IPS-20b (cell line): ENCODE measurements around the gene ZEB2.

ENCODE experiments used
- H3K27ac ChIP-seq: one replicate; pipeline ENCODE4 v1.5.1; 2013; ENCODE audit warnings: low read length
- H3K27me3 ChIP-seq: 2 replicates; pipeline ENCODE4 v1.6.1; 2013; ENCODE audit warnings: mild to moderate bottlenecking, low read length, inconsistent platforms; ENCODE audit not compliant: insufficient read depth
- H3K36me3 ChIP-seq: 2 replicates; pipeline ENCODE4 v1.6.1; 2013; ENCODE audit warnings: low read depth, mild to moderate bottlenecking, inconsistent platforms, low read length, moderate library complexity; ENCODE audit not compliant: insufficient read depth
- H3K4me1 ChIP-seq: 2 replicates; pipeline ENCODE4 v1.6.1; 2013; ENCODE audit warnings: mild to moderate bottlenecking, control low read depth, inconsistent platforms, low read length, moderate library complexity; ENCODE audit not compliant: insufficient read depth
- H3K4me3 ChIP-seq: 2 replicates; pipeline ENCODE4 v1.5.1; 2013; ENCODE audit warnings: mild to moderate bottlenecking, low read length, inconsistent platforms
- H3K9ac ChIP-seq: 2 replicates; pipeline ENCODE4 v1.6.1; 2013; ENCODE audit warnings: low read depth, mild to moderate bottlenecking, inconsistent platforms, low read length, moderate library complexity
- H3K9me3 ChIP-seq: 2 replicates; pipeline ENCODE4 v1.6.1; 2013; ENCODE audit warnings: mild to moderate bottlenecking, low read depth, low read length, inconsistent platforms; ENCODE audit not compliant: insufficient read depth

ZEB2 gene

GRCh38 chr2:144484201-144484948 lies 35.5 kb downstream of the ZEB2 start:
- H3K9me3 ChIP-seq: no peaks in the 10 kb centered on the region
- H3K27ac ChIP-seq: no peak overlapping the region
- H3K36me3 ChIP-seq: no peaks in the 10 kb centered on the region

GRCh38 chr2:144481666-144482065 lies 38.3 kb downstream of the ZEB2 start:
- Histone ChIP-seq H3K9ac (no peak overlapping the region), H3K9me3 (no peaks in the 10 kb centered on the region), H3K27ac (no peak overlapping the region), H3K27me3 (no peaks in the 10 kb centered on the region), H3K4me1 (peaks cover 39% of the 10 kb centered on the region), H3K36me3 (no peaks in the 10 kb centered on the region), H3K4me3 (no peak overlapping the region)

More at GRCh38 chr2:144484201-144484948, 35.5 kb downstream of the ZEB2 start:
- peaks cover 17% of the 10 kb centered on the region; the same call in 1 of the 2 replicates for H3K4me1 ChIP-seq
- H3K4me3 ChIP-seq: no peak overlapping the region
- no peaks in the 10 kb centered on the region for H3K27me3 ChIP-seq
- H3K9ac ChIP-seq: no peak overlapping the region

GRCh38 chr2:144481109-144481508 lies 38.8 kb downstream of the ZEB2 start:
- no peaks in the 10 kb centered on the region for H3K36me3 ChIP-seq
- H3K9me3 ChIP-seq: no peaks in the 10 kb centered on the region
- no peak overlapping the region for H3K9ac ChIP-seq
- no peaks in the 10 kb centered on the region for H3K27me3 ChIP-seq
- H3K4me3 ChIP-seq: no peak overlapping the region
- no peak overlapping the region for H3K27ac ChIP-seq
- H3K4me1 ChIP-seq: peaks cover 44% of the 10 kb centered on the region

GRCh38 chr2:144480285-144480684 lies 39.6 kb downstream of the ZEB2 start:
- Histone ChIP-seq H3K9me3 (no peaks in the 10 kb centered on the region), H3K4me3 (no peak overlapping the region; the same call in 1 of the 2 replicates), H3K36me3 (no peaks in the 10 kb centered on the region), H3K27ac (no peak overlapping the region), H3K27me3 (no peaks in the 10 kb centered on the region), H3K4me1 (peaks cover 48% of the 10 kb centered on the region), H3K9ac (no peak overlapping the region)

GRCh38 chr2:144479659-144480058 lies 40.3 kb downstream of the ZEB2 start:
- Histone ChIP-seq H3K27me3 (no peaks in the 10 kb centered on the region), H3K9ac (peak overlapping the region; percentile 52; the same call in 1 of the 2 replicates), H3K4me3 (peak overlapping the region; percentile 6; the same call in 1 of the 2 replicates), H3K27ac (no peak overlapping the region), H3K4me1 (peaks cover 48% of the 10 kb centered on the region), H3K9me3 (no peaks in the 10 kb centered on the region), H3K36me3 (no peaks in the 10 kb centered on the region)

GRCh38 chr2:144479138-144479537 lies 40.8 kb downstream of the ZEB2 start:
- Histone ChIP-seq H3K4me3 (no peak overlapping the region), H3K4me1 (peaks cover 51% of the 10 kb centered on the region), H3K36me3 (no peaks in the 10 kb centered on the region), H3K27ac (no peak overlapping the region), H3K27me3 (no peaks in the 10 kb centered on the region), H3K9ac (peak overlapping the region; percentile 52; the same call in 1 of the 2 replicates), H3K9me3 (no peaks in the 10 kb centered on the region)

- peaks cover 53% of the 10 kb centered on the region for H3K4me1 ChIP-seq
- H3K9me3 ChIP-seq: no peaks in the 10 kb centered on the region
- no peak overlapping the region for H3K27ac ChIP-seq
Observed at GRCh38 chr2:144477957-144478311, 42.0 kb downstream of the ZEB2 start.

GRCh38 chr2:144477281-144477956 lies 42.5 kb downstream of the ZEB2 start:
- Histone ChIP-seq H3K36me3 (no peaks in the 10 kb centered on the region), H3K4me1 (peaks cover 54% of the 10 kb centered on the region), H3K9me3 (no peaks in the 10 kb centered on the region), H3K4me3 (no peak overlapping the region), H3K27ac (no peak overlapping the region), H3K27me3 (no peaks in the 10 kb centered on the region), H3K9ac (no peak overlapping the region)

More at GRCh38 chr2:144477957-144478311, 42.0 kb downstream of the ZEB2 start:
- Histone ChIP-seq H3K9ac (0 out of 2 replicates have a peak overlapping the region, but pooled peaks have one; percentile 3), H3K36me3 (no peaks in the 10 kb centered on the region), H3K27me3 (no peaks in the 10 kb centered on the region), H3K4me3 (no peak overlapping the region)

- Histone ChIP-seq H3K9ac (no peak overlapping the region), H3K4me1 (peaks cover 60% of the 10 kb centered on the region), H3K4me3 (no peak overlapping the region), H3K36me3 (no peaks in the 10 kb centered on the region), H3K27me3 (no peaks in the 10 kb centered on the region), H3K27ac (no peak overlapping the region), H3K9me3 (no peaks in the 10 kb centered on the region)
Observed at GRCh38 chr2:144476682-144477081, 43.2 kb downstream of the ZEB2 start.

- no peak overlapping the region for H3K9ac ChIP-seq
- peaks cover 66% of the 10 kb centered on the region for H3K4me1 ChIP-seq
Observed at GRCh38 chr2:144475569-144476275, 44.2 kb downstream of the ZEB2 start.

GRCh38 chr2:144475044-144475443 lies 44.9 kb downstream of the ZEB2 start:
- H3K36me3 ChIP-seq: no peaks in the 10 kb centered on the region
- H3K4me3 ChIP-seq: no peak overlapping the region
- no peaks in the 10 kb centered on the region for H3K27me3 ChIP-seq
- peaks cover 66% of the 10 kb centered on the region for H3K4me1 ChIP-seq
- H3K9ac ChIP-seq: no peak overlapping the region
- H3K9me3 ChIP-seq: no peaks in the 10 kb centered on the region
- no peak overlapping the region for H3K27ac ChIP-seq

More at GRCh38 chr2:144475569-144476275, 44.2 kb downstream of the ZEB2 start:
- Histone ChIP-seq H3K27me3 (no peaks in the 10 kb centered on the region), H3K36me3 (no peaks in the 10 kb centered on the region), H3K9me3 (no peaks in the 10 kb centered on the region), H3K27ac (no peak overlapping the region), H3K4me3 (no peak overlapping the region)
